ENCODE measurements around the gene MLLT11. TPM values are rescaled to one million over a fixed set of nuclear protein-coding genes. Genes with fewer than 3 reads are reported as not detected.

Gene MLLT11
- total and polyA plus RNA-seq, 10 of the 15 experiments (the other 5 are each of a cell fraction or from before 2014, with no cell fraction given) = 6.2 to 27.3 (median 9.2) TPM

DNA sequence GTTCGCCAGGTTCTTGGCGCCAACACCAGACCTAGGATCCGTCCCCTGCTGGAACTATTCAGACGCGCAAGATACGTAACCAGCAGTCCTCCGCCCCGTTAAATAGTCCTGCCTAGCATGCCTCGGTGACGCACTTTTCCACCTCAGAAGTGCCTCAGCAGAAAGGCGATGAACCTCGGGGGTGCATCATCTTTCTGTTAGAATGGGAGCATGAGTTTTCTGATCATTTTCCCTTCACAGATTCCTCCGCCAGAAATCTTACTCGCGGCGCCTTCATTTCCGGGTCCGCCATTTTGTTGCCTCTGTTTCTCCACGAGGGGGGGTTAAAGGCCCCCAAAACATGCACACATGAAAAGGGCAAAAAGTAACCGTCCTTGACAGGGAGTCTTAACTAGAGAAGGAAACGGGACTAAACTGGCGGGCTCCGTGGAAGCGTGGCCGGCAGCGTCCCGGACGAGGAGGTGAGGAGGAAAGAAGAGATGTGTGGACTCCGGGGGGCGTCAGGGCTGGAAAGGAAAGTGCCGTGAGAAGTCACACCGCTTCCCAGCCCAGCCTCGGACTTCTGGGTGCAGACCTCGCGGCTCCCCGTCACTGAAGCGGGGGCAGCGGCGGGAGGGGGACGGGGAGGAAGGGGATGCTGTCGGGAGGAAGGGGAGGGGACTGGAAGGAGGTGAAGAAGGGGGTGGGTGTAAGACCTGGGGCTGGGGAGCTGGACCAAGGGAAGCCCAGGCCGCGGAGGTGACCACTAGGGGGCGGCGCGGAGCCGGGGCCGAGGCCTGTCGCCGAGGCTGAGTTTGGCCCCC, 10.5 kb downstream of the MLLT11 start, which contains the start of gene GABPB2 (continued):
- TF ChIP-seq, protein P1, sequence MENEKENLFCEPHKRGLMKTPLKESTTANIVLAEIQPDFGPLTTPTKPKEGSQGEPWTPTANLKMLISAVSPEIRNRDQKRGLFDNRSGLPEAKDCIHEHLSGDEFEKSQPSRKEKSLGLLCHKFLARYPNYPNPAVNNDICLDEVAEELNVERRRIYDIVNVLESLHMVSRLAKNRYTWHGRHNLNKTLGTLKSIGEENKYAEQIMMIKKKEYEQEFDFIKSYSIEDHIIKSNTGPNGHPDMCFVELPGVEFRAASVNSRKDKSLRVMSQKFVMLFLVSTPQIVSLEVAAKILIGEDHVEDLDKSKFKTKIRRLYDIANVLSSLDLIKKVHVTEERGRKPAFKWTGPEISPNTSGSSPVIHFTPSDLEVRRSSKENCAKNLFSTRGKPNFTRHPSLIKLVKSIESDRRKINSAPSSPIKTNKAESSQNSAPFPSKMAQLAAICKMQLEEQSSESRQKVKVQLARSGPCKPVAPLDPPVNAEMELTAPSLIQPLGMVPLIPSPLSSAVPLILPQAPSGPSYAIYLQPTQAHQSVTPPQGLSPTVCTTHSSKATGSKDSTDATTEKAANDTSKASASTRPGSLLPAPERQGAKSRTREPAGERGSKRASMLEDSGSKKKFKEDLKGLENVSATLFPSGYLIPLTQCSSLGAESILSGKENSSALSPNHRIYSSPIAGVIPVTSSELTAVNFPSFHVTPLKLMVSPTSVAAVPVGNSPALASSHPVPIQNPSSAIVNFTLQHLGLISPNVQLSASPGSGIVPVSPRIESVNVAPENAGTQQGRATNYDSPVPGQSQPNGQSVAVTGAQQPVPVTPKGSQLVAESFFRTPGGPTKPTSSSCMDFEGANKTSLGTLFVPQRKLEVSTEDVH (IDR thresholded peaks at IDR 0.05; ENCODE audit: low read depth, partially characterized antibody) = peak; percentile 97
- TF ChIP-seq TCF3 (IDR thresholded peaks at IDR 0.05; ENCODE audit: borderline replicate concordance, insufficient read depth, low read depth, low read length) = peak; percentile 69; the same call in 1 of the 2 replicates
- peak; percentile 66 for TF ChIP-seq RELA (IDR thresholded peaks at IDR 0.05; ENCODE audit: borderline replicate concordance, partially characterized antibody)
- TF ChIP-seq NRF1 (conservative IDR thresholded peaks at IDR 0.05; ENCODE audit: low read depth, low read length) = no peak
- TF ChIP-seq RUNX3 (IDR thresholded peaks at IDR 0.05; ENCODE audit: low read length) = peak; percentile 79
- no peak for TF ChIP-seq CBX3 (IDR thresholded peaks at IDR 0.05; ENCODE audit: borderline replicate concordance, low read depth)
- TF ChIP-seq EGR1 (IDR thresholded peaks at IDR 0.05; ENCODE audit: borderline replicate concordance in 1 of 2, low read depth in 2 of 2, low read length in 2 of 2) = peak in 1 of 2 experiments; percentile 75; a peak in 2 of 3 replicates
- TF ChIP-seq, protein P2, sequence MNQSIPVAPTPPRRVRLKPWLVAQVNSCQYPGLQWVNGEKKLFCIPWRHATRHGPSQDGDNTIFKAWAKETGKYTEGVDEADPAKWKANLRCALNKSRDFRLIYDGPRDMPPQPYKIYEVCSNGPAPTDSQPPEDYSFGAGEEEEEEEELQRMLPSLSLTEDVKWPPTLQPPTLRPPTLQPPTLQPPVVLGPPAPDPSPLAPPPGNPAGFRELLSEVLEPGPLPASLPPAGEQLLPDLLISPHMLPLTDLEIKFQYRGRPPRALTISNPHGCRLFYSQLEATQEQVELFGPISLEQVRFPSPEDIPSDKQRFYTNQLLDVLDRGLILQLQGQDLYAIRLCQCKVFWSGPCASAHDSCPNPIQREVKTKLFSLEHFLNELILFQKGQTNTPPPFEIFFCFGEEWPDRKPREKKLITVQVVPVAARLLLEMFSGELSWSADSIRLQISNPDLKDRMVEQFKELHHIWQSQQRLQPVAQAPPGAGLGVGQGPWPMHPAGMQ (IDR thresholded peaks at IDR 0.05; ENCODE audit: borderline replicate concordance) = peak; percentile 7; the same call in 1 of the 2 replicates
- TF ChIP-seq TBL1XR1 (IDR thresholded peaks at IDR 0.05; ENCODE audit: low read depth, low read length) = 0 out of 2 replicates have a peak, but pooled peaks have one; percentile 15
- peak; percentile 95 for TF ChIP-seq POLR2AphosphoS5 (IDR thresholded peaks at IDR 0.05; ENCODE audit: low read length)
- peak; percentile 86 for TF ChIP-seq SMAD5 (IDR thresholded peaks at IDR 0.05; ENCODE audit: low read depth)
- 0 out of 2 replicates have a peak, but pooled peaks have one; percentile 38 for TF ChIP-seq PAX5 (IDR thresholded peaks at IDR 0.05; ENCODE audit: borderline replicate concordance, low read depth, low read length)
- 0 out of 2 replicates have a peak, but pooled peaks have one; percentile 59 for TF ChIP-seq FOXK2 (IDR thresholded peaks at IDR 0.05)
- TF ChIP-seq ZNF207 (IDR thresholded peaks at IDR 0.05; ENCODE audit: borderline replicate concordance) = no peak; the same call in 1 of the 2 replicates
- TF ChIP-seq SMC3 (IDR thresholded peaks at IDR 0.05; ENCODE audit: borderline replicate concordance, low read length) = peak; percentile 29; the same call in 1 of the 2 replicates
- TF ChIP-seq IRF4 (IDR thresholded peaks at IDR 0.05; ENCODE audit: low read depth, low read length) = peak; percentile 80
- TF ChIP-seq TAF1 (IDR thresholded peaks at IDR 0.05; ENCODE audit: borderline replicate concordance, low read depth, low read length) = peak; percentile 89
- TF ChIP-seq MYB (IDR thresholded peaks at IDR 0.05; ENCODE audit: borderline replicate concordance, low read depth, low read length) = peak; percentile 69; the same call in 1 of the 2 replicates
- TF ChIP-seq ZNF24 (IDR thresholded peaks at IDR 0.05) = peak; percentile 47; the same call in 1 of the 2 replicates
- TF ChIP-seq IKZF2 (IDR thresholded peaks at IDR 0.05) = peak; percentile 84 to 93
- TF ChIP-seq PAX8 (IDR thresholded peaks at IDR 0.05) = peak; percentile 97
- TF ChIP-seq RB1 (IDR thresholded peaks at IDR 0.05; ENCODE audit: borderline replicate concordance) = peak; percentile 99
- TF ChIP-seq, protein P3, sequence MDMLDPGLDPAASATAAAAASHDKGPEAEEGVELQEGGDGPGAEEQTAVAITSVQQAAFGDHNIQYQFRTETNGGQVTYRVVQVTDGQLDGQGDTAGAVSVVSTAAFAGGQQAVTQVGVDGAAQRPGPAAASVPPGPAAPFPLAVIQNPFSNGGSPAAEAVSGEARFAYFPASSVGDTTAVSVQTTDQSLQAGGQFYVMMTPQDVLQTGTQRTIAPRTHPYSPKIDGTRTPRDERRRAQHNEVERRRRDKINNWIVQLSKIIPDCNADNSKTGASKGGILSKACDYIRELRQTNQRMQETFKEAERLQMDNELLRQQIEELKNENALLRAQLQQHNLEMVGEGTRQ (IDR thresholded peaks at IDR 0.05; ENCODE audit: borderline replicate concordance, low read depth, low read length) = no peak
- TF ChIP-seq RAD51 (IDR thresholded peaks at IDR 0.05) = peak; percentile 74

Data from GM12878 (cell line).